ENCODE data around the gene TMEM81. TPM values are rescaled to one million over a fixed set of nuclear protein-coding genes. Genes with fewer than 3 reads are reported as not detected.

Gene TMEM81
- total RNA-seq, 1 donor from 2014 or later = 3.3 TPM

- H3K36me3 ChIP-seq = no peaks in the 10 kb centered on the region
- H3K9me3 Mint-ChIP-seq = no peaks in the 10 kb centered on the region
- H2AFZ ChIP-seq (replicated peaks) = no peak overlapping the region
- peaks cover 30% of the 10 kb centered on the region for H3K4me1 ChIP-seq
- no peaks in the 10 kb centered on the region for H3K9me3 ChIP-seq (ENCODE audit: low read depth)
- H3K27me3 Mint-ChIP-seq (ENCODE audit: insufficient read depth, low read depth) = peaks cover 12% of the 10 kb centered on the region
- H3K4me1 Mint-ChIP-seq = peaks cover 31% of the 10 kb centered on the region
- no peak for DNase-seq (ENCODE audit: low spot score)
- no peaks in the 10 kb centered on the region for H3K36me3 Mint-ChIP-seq
- peaks cover 7% of the 10 kb centered on the region for H3F3A ChIP-seq (ENCODE audit: low read depth)
- H3K9ac ChIP-seq = no peak overlapping the region
- H3K27me3 ChIP-seq = no peaks in the 10 kb centered on the region
- H3K79me2 ChIP-seq (ENCODE audit: low read depth) = no peaks in the 10 kb centered on the region
- H3K4me2 ChIP-seq = no peak overlapping the region
- H3K27ac Mint-ChIP-seq = no peak overlapping the region
- no peak for TF ChIP-seq CTCF (IDR thresholded peaks at IDR 0.05)
- TF ChIP-seq EZH2phosphoT487 (IDR thresholded peaks at IDR 0.05) = no peak
- no peak for TF ChIP-seq EZH2 (IDR thresholded peaks at IDR 0.05)
- no peaks in the 10 kb centered on the region for H4K20me1 ChIP-seq (ENCODE audit: low read depth)
- no peak overlapping the region for H3K4me3 ChIP-seq
- H3K4me3 Mint-ChIP-seq = no peak overlapping the region
- H3K27ac ChIP-seq = no peak overlapping the region
Observed at GRCh38 chr1:205052690-205053089, 31.6 kb downstream of the TMEM81 start.

- Histone ChIP-seq H3K36me3 (no peaks in the 10 kb centered on the region), H3K27ac (no peak overlapping the region), H3K9me3 (ENCODE audit: low read depth) (no peaks in the 10 kb centered on the region), H3F3A (ENCODE audit: low read depth) (peaks cover 3% of the 10 kb centered on the region), H3K27me3 (peaks cover 4% of the 10 kb centered on the region), H2AFZ (replicated peaks) (no peak overlapping the region), H3K79me2 (ENCODE audit: low read depth) (no peaks in the 10 kb centered on the region), H3K4me1 (peaks cover 42% of the 10 kb centered on the region), H4K20me1 (ENCODE audit: low read depth) (peaks cover 6% of the 10 kb centered on the region), H3K4me3 (no peak overlapping the region), H3K4me2 (no peak overlapping the region), H3K9ac (no peak overlapping the region)
- no peaks in the 10 kb centered on the region for H3K36me3 Mint-ChIP-seq
- no peak for TF ChIP-seq EZH2 (IDR thresholded peaks at IDR 0.05)
- TF ChIP-seq CTCF (IDR thresholded peaks at IDR 0.05) = no peak
- TF ChIP-seq EZH2phosphoT487 (IDR thresholded peaks at IDR 0.05) = no peak
- H3K27me3 Mint-ChIP-seq (ENCODE audit: insufficient read depth, low read depth) = peaks cover 23% of the 10 kb centered on the region
- no peak for DNase-seq (ENCODE audit: low spot score)
- H3K4me3 Mint-ChIP-seq = no peak overlapping the region
- no peaks in the 10 kb centered on the region for H3K9me3 Mint-ChIP-seq
- H3K27ac Mint-ChIP-seq = no peak overlapping the region
- H3K4me1 Mint-ChIP-seq = peaks cover 37% of the 10 kb centered on the region
Observed at GRCh38 chr1:205049479-205049878, 34.8 kb downstream of the TMEM81 start.

GRCh38 chr1:205048382-205048781 is 35.9 kb downstream of the TMEM81 start:
- H3K9me3 Mint-ChIP-seq = no peaks in the 10 kb centered on the region
- no peak for DNase-seq (ENCODE audit: low spot score)
- no peak overlapping the region for H3K27ac Mint-ChIP-seq
- no peak overlapping the region for H3K27ac ChIP-seq
- H3K9me3 ChIP-seq (ENCODE audit: low read depth) = no peaks in the 10 kb centered on the region
- no peak overlapping the region for H3K4me3 Mint-ChIP-seq
- no peak overlapping the region for H3K9ac ChIP-seq
- no peak overlapping the region for H2AFZ ChIP-seq (replicated peaks)
- peaks cover 4% of the 10 kb centered on the region for H3K79me2 ChIP-seq (ENCODE audit: low read depth)
- peaks cover 45% of the 10 kb centered on the region for H3K4me1 ChIP-seq
- H3K4me1 Mint-ChIP-seq = peaks cover 35% of the 10 kb centered on the region
- H3K27me3 Mint-ChIP-seq (ENCODE audit: insufficient read depth, low read depth) = peaks cover 30% of the 10 kb centered on the region
- TF ChIP-seq EZH2 (IDR thresholded peaks at IDR 0.05) = no peak
- no peak for TF ChIP-seq EZH2phosphoT487 (IDR thresholded peaks at IDR 0.05)
- TF ChIP-seq CTCF (IDR thresholded peaks at IDR 0.05) = no peak
- H3K27me3 ChIP-seq = peaks cover 8% of the 10 kb centered on the region
- no peak overlapping the region for H3K4me3 ChIP-seq
- H3K4me2 ChIP-seq = no peak overlapping the region
- H4K20me1 ChIP-seq (ENCODE audit: low read depth) = peaks cover 10% of the 10 kb centered on the region
- H3K36me3 ChIP-seq = no peaks in the 10 kb centered on the region
- H3K36me3 Mint-ChIP-seq = no peaks in the 10 kb centered on the region
- peaks cover 3% of the 10 kb centered on the region for H3F3A ChIP-seq (ENCODE audit: low read depth)

All from neural progenitor cell (in vitro differentiated cells).